ENCODE measurements around the gene FMNL2. TPM values are rescaled to one million over a fixed set of nuclear protein-coding genes. Genes with fewer than 3 reads are reported as not detected.

The FMNL2 gene
- total RNA-seq, 1 experiment from 2014 or later: 33.6 TPM

DNA sequence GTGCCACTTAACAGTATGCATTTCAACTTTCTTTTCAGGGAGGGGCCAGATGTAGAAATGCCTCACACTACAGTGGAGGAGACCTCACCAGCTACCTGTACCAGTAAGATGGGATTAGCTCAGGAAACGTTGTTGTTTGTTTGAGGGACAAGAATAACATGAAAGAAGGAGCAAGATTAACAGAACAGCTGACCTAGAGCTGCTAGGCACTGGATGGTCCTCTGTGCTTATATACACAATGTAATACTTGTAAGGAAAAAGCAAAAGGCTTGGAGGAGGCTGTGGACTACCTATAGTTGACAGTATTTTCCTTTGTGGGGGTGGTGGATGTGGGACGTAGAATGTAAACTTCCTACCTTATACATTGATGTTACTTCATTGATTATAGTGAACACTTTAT, 154.4 kb downstream of the FMNL2 start:
- Histone ChIP-seq H3K4me2 (ENCODE audit: insufficient read depth, insufficient read length, low read length) (no peak overlapping the region), H3K4ac (ENCODE audit: low read depth, low read length) (no peak overlapping the region), H2BK5ac (ENCODE audit: insufficient read length, low read length) (no peak overlapping the region), H2AK5ac (ENCODE audit: insufficient read length, low read length) (no peak overlapping the region), H3K79me1 (ENCODE audit: insufficient read depth, low read depth, low read length, poor library complexity, severe bottlenecking) (peaks cover 2% of the 10 kb centered on the region), H3K18ac (ENCODE audit: insufficient read length, low read depth, low read length) (no peak overlapping the region), H2BK20ac (ENCODE audit: low read depth, low read length, poor library complexity, severe bottlenecking) (no peak overlapping the region), H4K91ac (ENCODE audit: insufficient read length, low read depth, low read length) (no peak overlapping the region), H3K9ac (ENCODE audit: extremely low read depth, insufficient read length, low read length) (no peak overlapping the region), H3K4me1 (ENCODE audit: insufficient read depth, low read length) (peaks cover 12% of the 10 kb centered on the region), H3K56ac (ENCODE audit: insufficient read length, low read depth, low read length) (no peak overlapping the region), H3T11ph (ENCODE audit: low read length) (no peak overlapping the region), H4K8ac (replicated peaks; ENCODE audit: insufficient read length, low read depth, low read length) (no peak overlapping the region), H4K5ac (ENCODE audit: insufficient read length, low read depth, low read length) (no peak overlapping the region), H3K27me3 (ENCODE audit: insufficient read depth, low read length) (no peaks in the 10 kb centered on the region), H3K79me2 (ENCODE audit: insufficient read depth, low read length) (peaks cover 5% of the 10 kb centered on the region; the same call in 1 of the 2 replicates), H2AFZ (ENCODE audit: low read length) (no peak overlapping the region), H4K20me1 (ENCODE audit: control insufficient read depth, insufficient read depth, insufficient read length) (no peaks in the 10 kb centered on the region), H3K27ac (ENCODE audit: insufficient read length, low read depth, low read length) (no peak overlapping the region), H2BK15ac (ENCODE audit: low read depth, low read length) (no peak overlapping the region), H3K14ac (ENCODE audit: insufficient read depth, low read length) (no peak overlapping the region), H2BK120ac (ENCODE audit: low read depth, low read length, poor library complexity, severe bottlenecking) (no peak overlapping the region), H3K23me2 (ENCODE audit: insufficient read length, low read depth, low read length, poor library complexity, severe bottlenecking) (no peaks in the 10 kb centered on the region), H3K23ac (ENCODE audit: insufficient read length, low read depth, low read length) (no peak overlapping the region), H2BK12ac (ENCODE audit: insufficient read length, low read depth, low read length) (no peak overlapping the region), H3K9me3 (ENCODE audit: control insufficient read depth, low read depth, low read length) (no peaks in the 10 kb centered on the region)
- DNase-seq: no peak
- peaks cover 61 to 69% of the 10 kb centered on the region in 2 experiments for H3K4me1 Mint-ChIP-seq
- no peak overlapping the region for H3K4me3 Mint-ChIP-seq
- H3K27me3 Mint-ChIP-seq (ENCODE audit: low read depth): no peaks in the 10 kb centered on the region
- no peaks in the 10 kb centered on the region for H3K36me3 Mint-ChIP-seq (ENCODE audit: insufficient read depth in 1 of 3, low read depth in 3 of 3)
- peak overlapping the region in 1 of 3 experiments; percentile 40; a peak in 1 of 7 replicates for H3K27ac Mint-ChIP-seq
- H3K9me3 Mint-ChIP-seq: no peaks in the 10 kb centered on the region
- TF ChIP-seq, protein P1, sequence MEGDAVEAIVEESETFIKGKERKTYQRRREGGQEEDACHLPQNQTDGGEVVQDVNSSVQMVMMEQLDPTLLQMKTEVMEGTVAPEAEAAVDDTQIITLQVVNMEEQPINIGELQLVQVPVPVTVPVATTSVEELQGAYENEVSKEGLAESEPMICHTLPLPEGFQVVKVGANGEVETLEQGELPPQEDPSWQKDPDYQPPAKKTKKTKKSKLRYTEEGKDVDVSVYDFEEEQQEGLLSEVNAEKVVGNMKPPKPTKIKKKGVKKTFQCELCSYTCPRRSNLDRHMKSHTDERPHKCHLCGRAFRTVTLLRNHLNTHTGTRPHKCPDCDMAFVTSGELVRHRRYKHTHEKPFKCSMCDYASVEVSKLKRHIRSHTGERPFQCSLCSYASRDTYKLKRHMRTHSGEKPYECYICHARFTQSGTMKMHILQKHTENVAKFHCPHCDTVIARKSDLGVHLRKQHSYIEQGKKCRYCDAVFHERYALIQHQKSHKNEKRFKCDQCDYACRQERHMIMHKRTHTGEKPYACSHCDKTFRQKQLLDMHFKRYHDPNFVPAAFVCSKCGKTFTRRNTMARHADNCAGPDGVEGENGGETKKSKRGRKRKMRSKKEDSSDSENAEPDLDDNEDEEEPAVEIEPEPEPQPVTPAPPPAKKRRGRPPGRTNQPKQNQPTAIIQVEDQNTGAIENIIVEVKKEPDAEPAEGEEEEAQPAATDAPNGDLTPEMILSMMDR (conservative IDR thresholded peaks at IDR 0.05): no peak
- WGBS (ENCODE audit: extremely low coverage, insufficient read length, low lambda C conversion rate): no CpG with 5 or more reads among the region's 2 CpGs

All from H9 (cell line).